ENCODE data around the gene PLCL2.

The PLCL2 gene

GRCh38 chr3:17028363-17028762 is 143.6 kb downstream of the PLCL2 start:
- no peak for DNase-seq
- in situ Hi-C loops (cut with MboI; ENCODE audit: low pct_unique_long_range_greater_than_20kb, low sequenced_read_pairs): no loop called here

DNA sequence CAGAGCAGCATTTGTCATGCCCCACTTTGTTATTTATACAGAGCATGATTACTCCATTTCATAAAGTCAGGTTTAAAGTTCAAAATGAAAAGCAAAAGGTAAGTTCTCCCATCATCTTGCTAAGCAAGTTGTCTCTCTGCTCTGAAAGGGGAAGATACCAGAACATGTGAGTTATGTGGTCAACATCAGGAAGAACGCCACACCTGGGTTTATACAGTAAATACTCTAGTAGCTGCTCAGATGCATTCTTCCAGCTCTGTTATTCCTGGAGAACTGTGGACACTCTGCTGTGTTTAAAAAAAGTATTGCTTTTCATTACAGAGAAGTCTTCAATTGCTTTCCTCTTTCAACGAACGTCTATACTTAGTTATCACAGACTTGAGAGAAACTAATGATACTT is 145.7 kb downstream of the PLCL2 start:
- DNase-seq: no peak
- in situ Hi-C loops (cut with MboI; ENCODE audit: low pct_unique_long_range_greater_than_20kb, low sequenced_read_pairs): no loop called here

DNA sequence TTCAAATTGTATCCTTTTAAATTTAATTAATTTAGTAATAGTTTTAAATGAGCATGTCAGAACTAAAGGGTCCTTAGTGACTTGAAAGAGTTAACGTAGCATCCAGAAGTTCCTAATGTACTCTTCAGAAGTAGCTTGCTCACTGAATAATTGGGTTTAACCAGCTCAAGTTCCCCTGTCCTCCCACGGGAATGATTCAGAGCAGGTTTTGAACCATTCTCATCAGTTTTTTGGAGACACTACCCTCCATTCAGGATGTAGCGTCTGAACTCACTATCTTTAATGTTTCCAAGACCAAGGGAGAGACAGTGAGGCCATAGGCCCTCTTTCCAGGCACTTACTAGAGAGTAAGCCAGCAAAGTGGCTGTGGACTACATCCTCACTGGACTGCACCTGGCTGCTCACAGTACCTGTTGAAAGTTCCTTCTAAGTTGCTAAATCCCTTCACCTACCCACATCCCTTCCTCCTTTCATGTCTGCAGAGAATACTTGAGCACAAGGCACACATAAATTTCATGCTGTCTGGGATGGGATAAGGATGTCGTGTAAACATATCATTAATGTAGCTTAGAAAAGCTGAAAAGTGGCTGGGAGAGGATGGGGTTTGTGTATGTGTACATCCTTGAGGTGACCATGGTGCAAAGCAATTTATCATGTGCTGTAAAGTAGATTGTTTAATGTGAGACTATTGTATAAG is 146.3 kb downstream of the PLCL2 start:
- in situ Hi-C loops (cut with MboI; ENCODE audit: low pct_unique_long_range_greater_than_20kb, low sequenced_read_pairs): no loop called here
- no peak for DNase-seq

DNA sequence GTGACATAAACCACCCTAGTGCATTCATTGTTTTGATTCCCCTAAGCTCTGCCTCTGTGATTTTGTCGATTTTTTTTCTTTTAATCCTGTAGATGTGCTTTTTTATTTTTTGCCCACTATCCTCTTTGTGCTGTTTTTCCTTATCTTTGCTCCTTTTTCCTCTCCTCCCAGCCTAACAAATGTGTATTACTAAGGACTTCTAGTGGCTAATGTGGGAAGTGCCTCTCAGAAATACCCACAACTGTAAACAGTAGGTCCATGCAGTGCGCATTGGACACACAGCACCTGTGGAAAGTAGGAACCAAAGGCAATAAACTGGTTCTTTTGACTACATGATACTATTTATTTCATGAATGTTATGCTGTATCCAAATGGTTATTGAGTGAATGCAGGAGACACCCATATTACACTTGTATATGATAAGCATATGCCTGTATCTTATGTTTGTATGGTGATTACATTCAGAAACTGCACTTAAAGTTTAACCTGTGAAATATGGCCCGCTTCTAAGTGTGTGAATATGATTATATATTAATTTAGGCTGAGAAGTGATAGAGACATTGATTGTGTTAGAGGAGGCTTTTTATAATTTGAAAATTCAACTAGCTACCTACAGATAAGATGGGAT is 147.8 kb downstream of the PLCL2 start:
- DNase-seq: peak; percentile 33
- in situ Hi-C loops (cut with MboI; ENCODE audit: low pct_unique_long_range_greater_than_20kb, low sequenced_read_pairs): no loop called here

GRCh38 chr3:17033516-17034168 is 148.9 kb downstream of the PLCL2 start:
- DNase-seq: no peak
- in situ Hi-C loops (cut with MboI; ENCODE audit: low pct_unique_long_range_greater_than_20kb, low sequenced_read_pairs): no loop called here

- in situ Hi-C loops (cut with MboI; ENCODE audit: low pct_unique_long_range_greater_than_20kb, low sequenced_read_pairs): no loop called here
- DNase-seq: no peak
Measured at GRCh38 chr3:17035033-17035432, 150.3 kb downstream of the PLCL2 start.

GRCh38 chr3:17035966-17036365 is 151.2 kb downstream of the PLCL2 start:
- in situ Hi-C loops (cut with MboI; ENCODE audit: low pct_unique_long_range_greater_than_20kb, low sequenced_read_pairs): no loop called here
- DNase-seq: no peak

DNA sequence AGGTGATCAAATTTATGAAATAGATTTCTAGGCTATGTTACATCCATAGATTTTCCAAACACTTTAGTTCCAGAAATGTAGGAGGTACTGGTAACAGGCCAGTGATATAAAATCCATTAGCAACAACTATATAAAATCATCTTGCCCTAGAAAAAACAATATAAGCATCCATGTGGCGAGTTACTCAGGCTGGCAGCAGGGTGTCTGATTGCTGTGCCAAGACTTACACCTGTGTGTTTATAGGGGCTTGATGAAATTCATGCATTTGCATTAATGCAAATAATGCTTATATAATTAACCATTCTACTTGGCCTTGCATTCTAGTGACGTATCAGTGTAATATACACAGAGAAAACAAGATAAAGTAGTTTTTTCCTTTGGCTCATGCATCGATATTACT is 153.4 kb downstream of the PLCL2 start:
- in situ Hi-C loops (cut with MboI; ENCODE audit: low pct_unique_long_range_greater_than_20kb, low sequenced_read_pairs): no loop called here
- DNase-seq: no peak

DNA sequence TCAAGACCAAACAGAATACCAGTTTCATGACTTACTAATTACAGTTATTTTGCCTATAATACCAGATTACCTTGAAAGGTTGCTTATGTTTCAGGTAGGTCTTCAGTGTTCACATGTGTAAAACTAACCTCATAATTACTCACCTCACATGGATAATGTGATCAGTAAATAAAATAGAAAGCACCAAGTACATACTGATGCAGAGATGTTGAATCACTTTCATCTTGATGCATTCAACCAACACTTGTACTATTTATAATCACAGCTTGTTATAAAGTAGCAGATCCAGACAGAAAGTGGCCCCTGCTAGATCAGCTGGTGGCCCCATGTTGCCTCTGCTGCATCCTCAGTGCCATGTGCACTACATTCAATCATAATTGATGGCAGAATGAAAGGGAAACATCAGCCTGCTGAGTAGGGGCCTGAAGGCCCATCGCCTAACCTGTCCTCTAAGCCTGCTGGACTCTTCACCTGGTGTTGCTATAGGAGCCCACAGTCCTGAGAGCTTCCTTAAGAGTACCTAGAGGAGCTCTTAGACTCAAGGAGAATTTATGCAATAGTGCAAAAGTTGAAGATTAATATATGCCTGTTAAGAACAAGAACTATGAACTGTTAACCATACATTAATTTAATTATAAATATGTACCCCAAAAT is 154.3 kb downstream of the PLCL2 start:
- in situ Hi-C loops (cut with MboI; ENCODE audit: low pct_unique_long_range_greater_than_20kb, low sequenced_read_pairs): no loop called here
- no peak for DNase-seq

DNA sequence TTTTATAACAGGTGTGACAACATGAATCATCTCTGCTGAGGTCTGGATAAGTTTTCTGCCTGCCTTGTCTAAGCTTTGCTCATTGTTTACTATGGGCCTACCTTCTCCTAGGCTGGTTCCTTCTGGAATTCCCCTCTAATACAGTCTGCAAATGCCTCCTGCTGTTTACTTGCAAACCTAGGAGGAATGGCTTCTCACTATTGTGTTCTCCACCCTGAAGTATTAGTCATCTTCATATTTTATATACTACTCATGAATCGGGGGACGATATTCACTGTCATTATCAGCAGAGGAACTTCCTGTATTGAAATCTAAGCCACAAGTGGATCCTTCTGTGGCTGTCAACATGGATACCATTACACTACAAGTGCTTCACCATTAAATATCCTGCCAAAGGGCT is 154.8 kb downstream of the PLCL2 start:
- no peak for DNase-seq
- in situ Hi-C loops (cut with MboI; ENCODE audit: low pct_unique_long_range_greater_than_20kb, low sequenced_read_pairs): no loop called here

- DNase-seq: no peak
- in situ Hi-C loops (cut with MboI; ENCODE audit: low pct_unique_long_range_greater_than_20kb, low sequenced_read_pairs): no loop called here
Measured at GRCh38 chr3:17040322-17040989, 155.7 kb downstream of the PLCL2 start.

- no peak for DNase-seq
- in situ Hi-C loops (cut with MboI; ENCODE audit: low pct_unique_long_range_greater_than_20kb, low sequenced_read_pairs): no loop called here
Measured at GRCh38 chr3:17040990-17041377, 156.2 kb downstream of the PLCL2 start.

GRCh38 chr3:17044855-17045254 is 160.1 kb downstream of the PLCL2 start:
- DNase-seq: no peak
- in situ Hi-C loops (cut with MboI; ENCODE audit: low pct_unique_long_range_greater_than_20kb, low sequenced_read_pairs): no loop called here

- DNase-seq: no peak
- in situ Hi-C loops (cut with MboI; ENCODE audit: low pct_unique_long_range_greater_than_20kb, low sequenced_read_pairs): no loop called here
Measured at GRCh38 chr3:17045705-17046104, 160.9 kb downstream of the PLCL2 start.

GRCh38 chr3:17046623-17047022 is 161.9 kb downstream of the PLCL2 start:
- in situ Hi-C loops (cut with MboI; ENCODE audit: low pct_unique_long_range_greater_than_20kb, low sequenced_read_pairs): no loop called here
- no peak for DNase-seq

- in situ Hi-C loops (cut with MboI; ENCODE audit: low pct_unique_long_range_greater_than_20kb, low sequenced_read_pairs): no loop called here
- DNase-seq: no peak
Measured at GRCh38 chr3:17047162-17047561, 162.4 kb downstream of the PLCL2 start.

DNA sequence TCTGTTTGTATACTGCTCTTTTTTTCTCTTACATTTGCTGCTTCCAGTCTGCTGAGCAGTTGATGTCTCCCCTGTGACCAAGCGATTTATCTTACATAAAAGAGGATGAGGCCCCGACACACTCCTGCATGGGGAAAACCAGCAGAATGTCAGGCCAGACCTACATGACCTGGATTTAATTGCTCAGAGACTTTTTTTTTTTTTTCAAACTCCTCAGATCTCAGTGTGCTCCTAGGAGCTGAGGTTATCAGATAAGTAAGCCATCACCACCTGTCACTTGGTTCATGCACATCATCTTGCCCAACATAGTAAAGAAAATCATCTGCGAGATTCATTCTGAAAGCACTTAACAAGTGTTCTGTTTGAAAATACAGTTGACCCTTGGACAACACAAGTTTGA is 163.1 kb downstream of the PLCL2 start:
- in situ Hi-C loops (cut with MboI; ENCODE audit: low pct_unique_long_range_greater_than_20kb, low sequenced_read_pairs): no loop called here
- no peak for DNase-seq

- in situ Hi-C loops (cut with MboI; ENCODE audit: low pct_unique_long_range_greater_than_20kb, low sequenced_read_pairs): no loop called here
- no peak for DNase-seq
Measured at GRCh38 chr3:17050071-17050470, 165.3 kb downstream of the PLCL2 start.

DNA sequence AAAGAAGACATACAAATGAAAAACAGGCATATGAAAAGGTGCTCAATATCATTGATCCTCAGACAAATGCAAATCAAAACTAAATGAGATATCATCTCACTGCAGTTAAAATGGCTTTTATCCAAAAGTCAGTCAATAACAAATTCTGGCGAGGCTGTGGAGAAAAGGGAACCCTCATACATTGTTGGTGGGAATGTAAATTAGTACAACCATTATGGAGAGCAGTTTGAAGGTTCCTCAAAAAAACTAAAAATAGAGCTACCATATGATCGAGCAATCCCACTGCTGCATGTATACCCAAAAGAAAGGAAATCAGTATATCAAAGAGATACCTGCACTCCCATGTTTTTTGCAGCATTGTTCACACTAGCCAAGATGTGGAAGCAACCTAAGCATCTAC is 165.8 kb downstream of the PLCL2 start:
- DNase-seq: no peak
- in situ Hi-C loops (cut with MboI; ENCODE audit: low pct_unique_long_range_greater_than_20kb, low sequenced_read_pairs): no loop called here

GRCh38 chr3:17052363-17052762 is 167.6 kb downstream of the PLCL2 start:
- in situ Hi-C loops (cut with MboI; ENCODE audit: low pct_unique_long_range_greater_than_20kb, low sequenced_read_pairs): no loop called here
- no peak for DNase-seq
